Fibroblast of skin of back (primary cell): ENCODE measurements around the gene CCL7.
A peak's percentile ranks its signal among the peaks of the same experiment; 100 is the strongest.

Source experiments
- DNase-seq: peaks from one replicate; pipeline ENCODE4 v3.0.0-alpha.2; 2013

Gene CCL7

GRCh38 chr17:34246881-34247280, 23.1 kb upstream of the CCL7 start:
- DNase-seq = no peak

- peak; percentile 87 for DNase-seq
Observed at GRCh38 chr17:34248511-34249024, 21.5 kb upstream of the CCL7 start.

GRCh38 chr17:34249061-34249460, 21.0 kb upstream of the CCL7 start:
- no peak for DNase-seq

GRCh38 chr17:34249478-34249877, 20.5 kb upstream of the CCL7 start:
- DNase-seq = no peak

GRCh38 chr17:34251186-34251585, 18.8 kb upstream of the CCL7 start:
- no peak for DNase-seq

GRCh38 chr17:34252095-34252443, 18.0 kb upstream of the CCL7 start:
- no peak for DNase-seq

- DNase-seq = peak; percentile 94
Observed at GRCh38 chr17:34252444-34253138, 17.4 kb upstream of the CCL7 start.

- no peak for DNase-seq
Observed at GRCh38 chr17:34253139-34253525, 16.9 kb upstream of the CCL7 start.

- DNase-seq = peak; percentile 92
Observed at GRCh38 chr17:34254146-34254545, 15.9 kb upstream of the CCL7 start.

- DNase-seq = peak; percentile 64
Observed at GRCh38 chr17:34254651-34255380, 15.2 kb upstream of the CCL7 start, which contains the start of gene CCL2. TSS of gene CCL2 (plus strand) at chr17:34255285. CDS start at chr17:34255350, 65 bp downstream.

- no peak for DNase-seq
Observed at GRCh38 chr17:34255381-34255732, 14.7 kb upstream of the CCL7 start.

- no peak for DNase-seq
Observed at GRCh38 chr17:34255841-34256240, 14.2 kb upstream of the CCL7 start.

- DNase-seq = no peak
Observed at GRCh38 chr17:34257299-34257985, 12.6 kb upstream of the CCL7 start.

GRCh38 chr17:34257986-34258326, 12.1 kb upstream of the CCL7 start:
- DNase-seq = no peak

GRCh38 chr17:34259146-34259545, 10.9 kb upstream of the CCL7 start:
- peak; percentile 35 for DNase-seq

- no peak for DNase-seq
Observed at GRCh38 chr17:34260861-34261260, 9.2 kb upstream of the CCL7 start.

GRCh38 chr17:34261568-34262337, 8.3 kb upstream of the CCL7 start:
- no peak for DNase-seq

- DNase-seq = no peak
Observed at GRCh38 chr17:34265711-34266110, 4.3 kb upstream of the CCL7 start.

GRCh38 chr17:34275881-34276280, 5.9 kb downstream of the CCL7 start:
- DNase-seq = peak; percentile 74

- no peak for DNase-seq
Observed at GRCh38 chr17:34276826-34277225, 6.8 kb downstream of the CCL7 start.

- DNase-seq = no peak
Observed at GRCh38 chr17:34283571-34283970, 13.6 kb downstream of the CCL7 start.

- DNase-seq = no peak
Observed at GRCh38 chr17:34285286-34285792, 15.3 kb downstream of the CCL7 start, which contains the start of gene CCL11. TSS of gene CCL11 (plus strand) at chr17:34285742. CDS start at chr17:34285809, 67 bp downstream.

GRCh38 chr17:34287875-34288274, 17.9 kb downstream of the CCL7 start:
- peak; percentile 63 for DNase-seq
